GM19463 (cell line): Measurements from ENCODE around the gene TMEM232.

Experiments used
- ATAC-seq: cut with Tn5 transposase; IDR thresholded peaks from one replicate; pipeline ENCODE4 v1.9.1; 2021; ENCODE audit warnings: mild to moderate bottlenecking, moderate library complexity; ENCODE audit not compliant: unreplicated experiment

The TMEM232 gene

GRCh38 chr5:110435207-110435606, 291.3 kb downstream of the TMEM232 start:
- ATAC-seq, result no peak

DNA sequence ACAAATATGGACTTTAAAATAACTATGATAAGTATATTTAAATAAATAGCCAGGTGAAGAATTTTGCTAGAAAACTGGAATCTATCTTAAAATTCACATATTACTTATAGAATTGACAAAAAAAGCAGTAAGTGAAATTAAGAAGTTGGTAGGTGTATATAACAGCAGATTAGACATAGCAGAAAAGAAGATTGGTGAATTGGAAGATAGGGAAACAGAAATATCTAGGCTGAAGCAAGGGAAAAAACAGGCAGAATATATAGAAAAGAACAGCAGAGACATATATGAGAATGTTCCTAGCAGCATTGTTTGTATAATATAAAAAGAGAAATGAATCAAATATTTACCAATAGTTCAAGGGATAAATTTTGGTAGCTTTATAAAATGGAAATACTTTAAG, 294.9 kb downstream of the TMEM232 start:
- no peak for ATAC-seq

DNA sequence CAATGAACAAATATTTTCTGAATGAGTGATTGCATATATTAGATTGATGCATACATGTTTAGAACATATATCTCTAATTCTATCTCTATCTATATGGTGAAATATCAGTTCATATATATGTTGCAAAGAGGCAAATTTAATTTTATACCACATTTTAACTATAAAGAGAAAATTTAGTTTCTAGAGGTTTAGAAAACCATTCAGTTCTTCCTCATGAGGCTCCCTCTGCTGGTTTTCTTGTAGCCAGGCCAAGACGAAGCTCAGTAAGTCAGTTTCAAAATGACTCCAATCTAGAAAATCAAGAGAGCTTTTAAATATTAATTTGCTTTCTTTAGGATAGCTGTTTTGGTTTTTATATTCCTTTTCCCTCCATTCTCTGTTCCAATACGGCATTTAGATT, 312.1 kb downstream of the TMEM232 start:
- no peak for ATAC-seq

- ATAC-seq, result no peak
Measured at GRCh38 chr5:110413856-110414255, 312.6 kb downstream of the TMEM232 start.

GRCh38 chr5:110409571-110409970, 316.9 kb downstream of the TMEM232 start:
- ATAC-seq, result no peak

- ATAC-seq, result no peak
Measured at GRCh38 chr5:110402562-110402961, 323.9 kb downstream of the TMEM232 start.

DNA sequence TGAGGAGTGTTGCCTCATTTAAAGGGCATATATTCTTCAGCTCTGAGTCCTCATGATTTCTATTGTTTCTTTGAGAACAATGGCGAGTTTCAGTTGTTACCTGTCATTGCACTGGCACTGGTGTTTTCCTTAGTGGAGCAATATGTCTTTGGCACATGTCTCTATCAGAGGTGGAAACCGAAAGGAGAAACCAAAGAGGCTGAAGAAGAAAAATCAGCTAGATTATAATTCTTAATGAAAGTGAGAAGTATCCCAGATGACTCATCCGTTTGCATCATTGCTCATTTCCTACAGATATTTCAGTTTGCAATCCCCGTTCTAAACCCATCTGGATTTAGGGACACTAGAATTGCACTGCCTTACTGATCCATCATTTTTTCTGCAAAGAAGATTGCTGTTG, 324.6 kb downstream of the TMEM232 start:
- no peak for ATAC-seq

- no peak for ATAC-seq
Measured at GRCh38 chr5:110398951-110399350, 327.5 kb downstream of the TMEM232 start.

DNA sequence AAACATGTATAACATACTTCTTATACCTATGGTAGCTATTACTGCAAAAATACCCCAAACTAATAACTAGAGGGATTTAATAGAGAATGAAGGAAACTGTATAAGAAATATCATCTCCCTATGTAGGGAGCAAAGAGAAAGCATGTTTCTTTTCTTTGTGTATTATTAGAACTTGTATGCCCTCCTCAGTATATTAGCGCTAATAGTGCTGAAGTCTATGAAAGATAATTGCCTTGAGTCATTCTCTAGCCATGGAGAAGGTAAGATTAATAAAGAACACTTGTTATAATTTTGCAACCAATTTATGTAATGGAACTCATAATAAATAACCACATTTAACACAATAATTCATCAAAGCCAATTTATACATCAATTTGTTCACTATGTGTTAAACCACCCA, 329.2 kb downstream of the TMEM232 start:
- no peak for ATAC-seq

GRCh38 chr5:110386782-110387181, 339.7 kb downstream of the TMEM232 start:
- ATAC-seq, result no peak

DNA sequence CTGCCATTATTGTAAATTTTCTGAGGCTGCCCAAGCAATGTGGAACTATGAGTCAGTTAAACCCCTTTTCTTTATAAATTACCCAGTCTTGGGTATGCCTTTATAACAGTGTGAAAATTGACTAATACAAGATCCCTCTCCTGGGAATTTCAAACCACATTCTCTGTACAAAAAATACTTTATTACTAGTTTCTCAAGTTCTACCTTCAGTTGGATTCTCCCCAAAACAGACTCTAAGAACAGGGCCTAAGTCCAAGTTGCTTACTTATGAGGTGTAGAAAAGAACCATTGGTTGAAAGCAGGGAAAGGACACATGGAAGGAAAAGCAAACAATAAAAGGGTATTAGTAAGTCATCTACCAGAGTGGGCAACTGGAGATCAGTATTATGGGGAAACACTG, 343.2 kb downstream of the TMEM232 start:
- no peak for ATAC-seq

GRCh38 chr5:110377943-110378342, 348.5 kb downstream of the TMEM232 start:
- no peak for ATAC-seq

DNA sequence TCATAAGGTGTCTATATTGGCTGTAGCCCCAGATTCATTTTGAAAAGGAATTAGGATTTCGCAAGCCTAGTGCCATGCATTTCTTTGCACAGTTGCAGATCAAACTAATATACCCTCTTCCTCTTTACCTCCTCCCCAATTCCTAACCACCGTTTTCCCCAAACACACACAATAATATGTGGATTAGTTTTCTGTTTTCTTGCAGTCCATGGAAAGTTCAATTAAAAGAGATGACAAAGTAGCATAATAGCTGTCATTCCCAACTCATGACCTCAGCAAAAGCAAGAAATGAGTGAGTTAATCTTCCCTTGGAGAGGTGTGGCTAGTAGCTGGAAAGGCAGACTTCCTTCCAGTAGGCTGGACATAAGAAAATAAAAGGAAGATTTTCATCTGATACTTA, 349.1 kb downstream of the TMEM232 start:
- no peak for ATAC-seq

DNA sequence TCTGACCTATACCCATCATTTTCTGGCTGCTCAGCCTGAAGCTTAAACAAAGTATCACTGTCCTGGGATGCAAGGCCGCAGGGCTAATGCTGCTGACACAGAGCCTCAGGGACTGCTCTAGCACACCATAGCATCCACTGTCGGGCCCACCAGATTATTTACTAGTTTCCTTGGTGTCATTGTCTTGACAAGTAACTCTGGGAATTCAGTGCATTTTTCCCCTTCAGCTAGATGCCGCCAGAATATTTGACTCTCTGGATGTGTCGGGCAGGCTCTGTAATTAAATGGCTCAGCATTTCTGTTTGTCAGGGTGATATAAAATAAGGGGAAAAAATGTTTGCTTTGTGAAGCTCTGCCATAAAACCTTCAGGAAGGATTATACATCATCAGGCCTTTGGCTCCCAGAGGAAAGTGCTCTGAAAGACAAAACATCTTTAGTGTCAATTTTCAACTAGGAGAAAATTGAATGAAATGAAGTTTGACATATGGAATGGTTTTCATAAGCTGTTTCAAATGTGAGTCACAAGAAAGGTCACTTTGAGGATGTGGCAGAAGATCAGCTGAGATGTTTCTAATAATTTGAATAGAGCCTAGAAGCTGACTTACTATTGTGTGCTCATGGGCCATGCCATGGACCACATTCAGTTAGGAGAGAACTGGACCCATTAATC, 350.1 kb downstream of the TMEM232 start:
- no peak for ATAC-seq

DNA sequence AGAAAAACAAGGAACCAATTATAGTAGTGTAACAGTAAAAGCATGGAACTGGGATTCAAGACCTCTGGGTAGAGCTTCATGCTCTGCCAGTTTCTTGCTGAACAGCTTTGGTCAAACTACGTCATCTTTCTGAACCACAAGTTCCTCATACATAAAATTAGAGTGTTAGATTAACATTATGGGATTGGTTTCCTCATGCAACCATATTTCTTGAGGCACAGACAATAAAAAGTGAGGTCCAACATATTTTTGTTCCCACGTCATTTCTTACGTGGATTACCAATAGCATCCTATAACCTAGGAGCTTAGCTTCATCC, 354.8 kb downstream of the TMEM232 start:
- ATAC-seq, result peak; percentile 85

DNA sequence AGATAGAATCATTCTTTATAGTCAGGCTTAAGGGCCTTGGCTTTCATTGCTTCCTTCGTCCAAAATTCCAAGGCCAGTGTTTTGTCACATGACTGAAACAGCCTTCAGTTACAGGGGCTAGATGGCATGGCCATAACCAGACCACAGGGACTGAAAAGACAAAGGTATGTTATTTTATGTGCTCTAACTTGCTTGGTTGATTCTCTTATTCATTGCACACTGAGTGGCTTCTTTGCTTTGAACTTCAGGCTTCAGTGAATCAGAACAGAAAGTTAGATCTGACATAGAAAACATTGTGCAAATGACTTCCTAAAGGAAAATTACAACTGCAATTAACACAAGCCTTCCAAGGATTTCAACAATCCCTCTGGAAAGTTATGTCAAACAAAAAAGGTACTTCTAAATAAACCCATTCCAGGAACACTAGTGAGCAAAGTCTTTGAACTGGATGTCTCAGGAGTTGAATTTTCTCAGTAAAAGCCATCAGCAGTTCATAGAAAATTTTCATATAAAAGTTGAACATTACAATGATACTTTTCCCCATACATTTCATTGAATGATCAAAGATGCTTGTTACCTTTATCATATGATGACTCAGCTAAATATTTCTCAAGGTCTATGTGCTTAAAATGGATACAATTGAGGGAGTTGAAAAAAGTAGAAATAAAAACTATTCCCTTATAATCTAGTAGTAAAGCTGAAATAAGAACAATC, 355.3 kb downstream of the TMEM232 start:
- ATAC-seq, result peak; percentile 35
